ENCODE measurements around the gene MBP. TPM values are rescaled to one million over a fixed set of nuclear protein-coding genes. Genes with fewer than 3 reads are reported as not detected.

The MBP gene
- total RNA-seq, 4 donors from 2014 or later, result 28.6 to 55.0 (median 50.4) TPM

GRCh38 chr18:77061281-77061945, 71.2 kb downstream of the MBP start:
- peak overlapping the region; percentile 4 to 81 (median 76) for H3K27ac ChIP-seq
- no peak for TF ChIP-seq POLR2A (IDR thresholded peaks at IDR 0.05)
- TF ChIP-seq CTCF (IDR thresholded peaks at IDR 0.05 in 4 of 5, conservative IDR thresholded peaks at IDR 0.05 in 1 of 5), result no peak
- no peak for ATAC-seq
- no peaks in the 10 kb centered on the region for H3K36me3 ChIP-seq
- peaks cover 36 to 40% of the 10 kb centered on the region in 2 donors for H3K4me1 ChIP-seq
- no peaks in the 10 kb centered on the region for H3K9me3 ChIP-seq
- H3K4me3 ChIP-seq, result no peak overlapping the region
- intact Hi-C loops (cut with DNase I; ENCODE audit: low total_unique reads) (loop anchor here (10.0 kb wide), 1 partner anchor 567 kb away; the partner anchor contains the start of gene ZNF516), in situ Hi-C loops (cut with MboI; ENCODE audit: low sequenced_read_pairs in 4 of 4) (loop anchor here in 1 of 4 donors (10.0 to 25.0 kb wide), 2 partner anchors 73 to 151 kb away; partner anchors contain the start of gene MBP)
- no peak for DNase-seq
- H3K27me3 ChIP-seq, result no peaks in the 10 kb centered on the region

GRCh38 chr18:77060151-77060550, 72.4 kb downstream of the MBP start:
- no peaks in the 10 kb centered on the region for H3K9me3 ChIP-seq
- intact Hi-C loops (cut with DNase I; ENCODE audit: low total_unique reads), result loop anchor here (10.0 kb wide), 1 partner anchor 565 kb away; the partner anchor contains the start of gene ZNF516
- no peaks in the 10 kb centered on the region for H3K27me3 ChIP-seq
- TF ChIP-seq POLR2A (IDR thresholded peaks at IDR 0.05) (no peak), CTCF (IDR thresholded peaks at IDR 0.05 in 4 of 5, conservative IDR thresholded peaks at IDR 0.05 in 1 of 5) (no peak)
- no peaks in the 10 kb centered on the region for H3K36me3 ChIP-seq
- DNase-seq, result no peak
- in situ Hi-C loops (cut with MboI; ENCODE audit: low sequenced_read_pairs in 4 of 4), result loop anchor here in 1 of 4 donors (10.0 to 25.0 kb wide), 2 partner anchors 75 to 152 kb away; partner anchors contain the start of gene MBP
- ATAC-seq, result no peak
- H3K4me1 ChIP-seq, result peaks cover 48 to 51% of the 10 kb centered on the region in 2 donors
- H3K27ac ChIP-seq, result no peak overlapping the region
- no peak overlapping the region for H3K4me3 ChIP-seq

GRCh38 chr18:77059294-77059916, 73.2 kb downstream of the MBP start:
- Histone ChIP-seq H3K27ac (peak overlapping the region in 1 of 4 donors; percentile 75), H3K36me3 (no peaks in the 10 kb centered on the region), H3K4me3 (no peak overlapping the region), H3K27me3 (no peaks in the 10 kb centered on the region), H3K4me1 (peaks cover 55 to 58% of the 10 kb centered on the region in 2 donors), H3K9me3 (no peaks in the 10 kb centered on the region)
- TF ChIP-seq POLR2A (IDR thresholded peaks at IDR 0.05) (no peak), CTCF (IDR thresholded peaks at IDR 0.05 in 4 of 5, conservative IDR thresholded peaks at IDR 0.05 in 1 of 5) (peak; percentile 56 to 70 (median 66))
- intact Hi-C loops (cut with DNase I; ENCODE audit: low total_unique reads) (loop anchor here (5.0 kb wide), 1 partner anchor 153 kb away; no protein-coding TSS in a partner anchor), in situ Hi-C loops (cut with MboI; ENCODE audit: low sequenced_read_pairs in 4 of 4) (loop anchor here in 2 of 4 donors (10.0 to 25.0 kb wide), 2 partner anchors 55 to 153 kb away; no protein-coding TSS in a partner anchor)
- ATAC-seq (peak in 1 of 2 donors; percentile 29), DNase-seq (peak in 1 of 2 donors; percentile 56)

- ATAC-seq, result no peak
- intact Hi-C loops (cut with DNase I; ENCODE audit: low total_unique reads), result loop anchor here (5.0 kb wide), 1 partner anchor 154 kb away; no protein-coding TSS in a partner anchor
- Histone ChIP-seq H3K4me1 (peaks cover 66 to 69% of the 10 kb centered on the region in 2 donors), H3K9me3 (no peaks in the 10 kb centered on the region), H3K4me3 (peak overlapping the region; percentile 1 to 35 (median 18)), H3K36me3 (no peaks in the 10 kb centered on the region), H3K27ac (peak overlapping the region; percentile 64 to 75 (median 72)), H3K27me3 (no peaks in the 10 kb centered on the region)
- in situ Hi-C loops (cut with MboI; ENCODE audit: low sequenced_read_pairs in 4 of 4), result loop anchor here in 2 of 4 donors (10.0 to 25.0 kb wide), 2 partner anchors 54 to 154 kb away; no protein-coding TSS in a partner anchor
- TF ChIP-seq POLR2A (IDR thresholded peaks at IDR 0.05) (no peak), CTCF (IDR thresholded peaks at IDR 0.05 in 4 of 5, conservative IDR thresholded peaks at IDR 0.05 in 1 of 5) (no peak)
- DNase-seq, result peak in 1 of 2 donors; percentile 53
Measured at GRCh38 chr18:77058290-77058835, 74.2 kb downstream of the MBP start.

Measured in gastrocnemius medialis (tissue), 4 donors.